Measurements from ENCODE around the gene KCNN4.

- TF ChIP-seq POLR2A (IDR thresholded peaks at IDR 0.05) = no peak
- no peak for TF ChIP-seq CTCF (IDR thresholded peaks at IDR 0.05 in 8 of 11, conservative IDR thresholded peaks at IDR 0.05 in 3 of 11)
- TF ChIP-seq POLR2AphosphoS5 (IDR thresholded peaks at IDR 0.05) = peak in 2 of 3 donors; percentile 26 to 29
Measured at GRCh38 chr19:43769256-43769655, 11.5 kb downstream of the KCNN4 start.
